GM23338 (cell line): ENCODE measurements around the gene SYNCRIP. TPM values are rescaled to one million over a fixed set of nuclear protein-coding genes. Genes with fewer than 3 reads are reported as not detected.

Source experiments
- ATAC-seq: fragments of 200-7000 bp; cut with Tn5 transposase; 3 replicates; pipeline ENCODE4 v1.9.1; 2020
- DNase-seq: peaks from one replicate; pipeline ENCODE4 v3.0.0-alpha.2; 2015; ENCODE audit warnings: low spot score
- H2AFZ ChIP-seq: fragments of 200-600 bp; sonication (generic); 2 replicates; pipeline ENCODE4 v1.8.0; 2016; ENCODE audit warnings: antibody characterized with exemption, mild to moderate bottlenecking, moderate library complexity
- H3F3A ChIP-seq: fragments of 200-600 bp; sonication (generic); replicated peaks from 2 replicates; pipeline ENCODE4 v1.8.0; 2017; ENCODE audit warnings: antibody characterized with exemption, mixed run types, low read depth
- H3K27ac ChIP-seq: fragments of 200-600 bp; sonication (generic); 2 replicates; pipeline ENCODE4 v1.6.1; 2016; ENCODE audit warnings: low read depth
- H3K27me3 ChIP-seq: fragments of 200-600 bp; sonication (generic); 2 replicates; pipeline ENCODE4 v1.8.0; 2016; ENCODE audit warnings: mild to moderate bottlenecking, mixed run types, moderate library complexity; ENCODE audit not compliant: insufficient read depth
- H3K36me3 ChIP-seq: fragments of 200-600 bp; sonication (generic); 2 replicates; pipeline ENCODE4 v1.8.0; 2016; ENCODE audit warnings: mild to moderate bottlenecking; ENCODE audit not compliant: insufficient read depth
- H3K4me1 ChIP-seq: fragments of 200-600 bp; sonication (generic); 2 replicates; pipeline ENCODE4 v1.8.0; 2016; ENCODE audit warnings: mild to moderate bottlenecking, moderate library complexity; ENCODE audit not compliant: insufficient read depth
- H3K4me2 ChIP-seq: fragments of 200-600 bp; sonication (generic); 2 replicates; pipeline ENCODE4 v1.7.1; 2017; ENCODE audit warnings: mixed run types
- H3K4me3 ChIP-seq: fragments of 200-600 bp; sonication (generic); 2 replicates; pipeline ENCODE4 v1.6.1; 2016; ENCODE audit warnings: mixed run types
- H3K79me2 ChIP-seq: fragments of 200-600 bp; sonication (generic); replicated peaks from 2 replicates; pipeline ENCODE4 v1.8.0; 2017; ENCODE audit warnings: mild to moderate bottlenecking; ENCODE audit not compliant: insufficient read depth
- H3K9me2 ChIP-seq: fragments of 200-600 bp; sonication (generic); 2 replicates; pipeline ENCODE4 v1.8.0; 2017; ENCODE audit not compliant: insufficient read depth
- H4K20me1 ChIP-seq: fragments of 200-600 bp; sonication (generic); replicated peaks from 2 replicates; pipeline ENCODE4 v1.8.0; 2017; ENCODE audit warnings: mild to moderate bottlenecking; ENCODE audit not compliant: insufficient read depth
- H3K27ac Mint-ChIP-seq: 2 replicates; pipeline ENCODE4 v1.8.0; 2020; ENCODE audit warnings: inconsistent platforms, mild to moderate bottlenecking, moderate library complexity, mixed read lengths
- H3K27me3 Mint-ChIP-seq: 3 replicates; pipeline ENCODE4 v1.8.0; 2022; ENCODE audit warnings: low read depth, mild to moderate bottlenecking, moderate library complexity, mixed read lengths, inconsistent platforms; ENCODE audit not compliant: insufficient read depth, poor library complexity
- H3K36me3 Mint-ChIP-seq: 3 replicates; pipeline ENCODE4 v1.8.0; 2021; ENCODE audit warnings: low read depth, mild to moderate bottlenecking, inconsistent platforms, moderate library complexity, mixed read lengths
- H3K4me1 Mint-ChIP-seq: 3 replicates; pipeline ENCODE4 v1.8.0; 2020; ENCODE audit warnings: mild to moderate bottlenecking, inconsistent platforms, mixed read lengths
- H3K4me3 Mint-ChIP-seq: 3 replicates; pipeline ENCODE4 v1.8.0; 2021; ENCODE audit warnings: moderate library complexity, mild to moderate bottlenecking, inconsistent platforms, mixed read lengths
- H3K9me3 Mint-ChIP-seq: 3 replicates; pipeline ENCODE4 v1.8.0; 2020; ENCODE audit warnings: moderate library complexity, mild to moderate bottlenecking, inconsistent platforms, mixed read lengths
- CREB1 ChIP-seq: fragments of 250-450 bp; sonication (Bioruptor Pico); IDR thresholded peaks from 2 replicates; pipeline ENCODE4 v1.5.0; 2020; ENCODE audit warnings: low read depth, mild to moderate bottlenecking, moderate library complexity
- ETS1 ChIP-seq: IDR thresholded peaks from 2 replicates; pipeline ENCODE4 v1.6.1; 2016; ENCODE audit warnings: antibody characterized with exemption
- EZH2 ChIP-seq: fragments of 200-600 bp; sonication (generic); IDR thresholded peaks from one replicate; pipeline ENCODE4 v1.8.0; 2017; ENCODE audit warnings: antibody characterized with exemption, mild to moderate bottlenecking, low read depth; ENCODE audit not compliant: unreplicated experiment
- EZH2phosphoT487 ChIP-seq: fragments of 200-600 bp; sonication (generic); IDR thresholded peaks from one replicate; pipeline ENCODE4 v1.8.1; 2018; ENCODE audit warnings: antibody characterized with exemption; ENCODE audit not compliant: unreplicated experiment
- JUNB ChIP-seq: IDR thresholded peaks from one replicate; pipeline ENCODE4 v1.6.1; 2016; ENCODE audit warnings: antibody characterized with exemption; ENCODE audit not compliant: unreplicated experiment
- NANOG ChIP-seq: IDR thresholded peaks from 2 replicates; pipeline ENCODE4 v1.6.1; 2016; ENCODE audit warnings: antibody characterized with exemption, borderline replicate concordance
- POLR2AphosphoS5 ChIP-seq: IDR thresholded peaks from 2 replicates; pipeline ENCODE4 v1.6.1; 2016; ENCODE audit warnings: antibody characterized with exemption, low read depth
- ZNF331 ChIP-seq: fragments of 250-450 bp; sonication (Bioruptor Pico); IDR thresholded peaks from 2 replicates; pipeline ENCODE4 v1.5.0; 2020; ENCODE audit warnings: low read depth, mild to moderate bottlenecking, moderate library complexity
- polyA plus RNA-seq: library from polyadenylated mRNA; unstranded; fragments of >200 nt; fragmentation: Nextera tagmentation; extraction: Ambion mirVana; gene quantifications from 2 replicates; pipeline ENCODE4 v1.2.1, GENCODE V29; 2016
- total RNA-seq: library from RNA; depleted of rRNA; stranded (reverse); fragments of >200 nt; shearing (Covaris generic); gene quantifications from 2 replicates; pipeline ENCODE4 v1.2.3, GENCODE V29; 2014
- TF ChIP-seq, protein P1 (sequence below): IDR thresholded peaks from one replicate; pipeline ENCODE4 v1.6.1; 2018; ENCODE audit warnings: antibody characterized with exemption; ENCODE audit not compliant: unreplicated experiment

The SYNCRIP gene
- total and polyA plus RNA-seq, 2 experiments from 2014 or later: 163 to 164 TPM

DNA sequence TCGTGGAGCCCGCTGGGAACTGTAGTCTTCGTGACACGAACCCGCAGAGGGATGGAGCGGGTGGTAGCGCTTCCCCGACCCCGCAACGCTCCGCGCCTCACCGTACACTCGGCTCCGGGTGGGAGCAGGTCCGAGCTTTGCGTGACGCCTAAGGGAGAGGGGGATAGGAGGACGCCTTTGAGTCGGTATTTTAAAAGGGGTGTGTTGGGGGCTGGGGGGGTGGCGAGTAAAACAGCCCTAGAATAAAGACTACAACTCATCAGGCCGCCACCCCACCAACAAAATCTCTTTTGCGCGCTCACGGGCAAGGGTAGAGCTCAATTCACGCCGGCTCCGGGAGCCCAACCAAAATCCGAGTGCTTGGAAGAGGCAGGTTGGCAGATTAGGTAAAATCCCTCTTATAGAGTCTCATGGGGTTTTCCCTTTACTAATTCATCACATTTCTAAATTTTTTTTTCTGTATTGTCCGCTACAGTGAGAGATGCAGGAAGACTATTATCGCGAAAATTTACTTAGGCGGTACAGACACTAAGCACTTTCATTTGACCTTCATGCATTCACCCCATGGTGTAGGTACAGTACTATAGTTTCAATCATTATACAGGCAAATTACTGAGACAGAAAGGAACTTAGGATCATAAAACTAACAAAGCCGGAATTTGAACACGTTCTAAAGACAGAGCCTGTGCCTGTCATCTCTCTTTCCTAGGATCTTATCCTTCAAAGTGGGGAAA lies 48.3 kb downstream of the SYNCRIP start:
- H3K4me1 ChIP-seq: no peaks in the 10 kb centered on the region
- peak overlapping the region; percentile 95 for H3K27ac Mint-ChIP-seq
- H3K79me2 ChIP-seq: peaks cover 33% of the 10 kb centered on the region
- peak overlapping the region; percentile 77 for H3K27ac ChIP-seq
- DNase-seq: peak; percentile 43
- peak overlapping the region; percentile 95 for H3K4me3 Mint-ChIP-seq
- H3F3A ChIP-seq: peaks cover 7% of the 10 kb centered on the region; the same call in 1 of the 2 replicates
- peaks cover 2% of the 10 kb centered on the region; the same call in 1 of the 2 replicates for H3K9me2 ChIP-seq
- no peaks in the 10 kb centered on the region for H3K36me3 ChIP-seq
- ATAC-seq: peak; percentile 10
- peak overlapping the region; percentile 88 for H3K4me3 ChIP-seq
- no peak; the same call in 1 of the 2 replicates for TF ChIP-seq ETS1
- 0 out of 2 replicates have a peak, but pooled peaks have one; percentile 12 for TF ChIP-seq CREB1
- TF ChIP-seq POLR2AphosphoS5: 0 out of 2 replicates have a peak, but pooled peaks have one; percentile 29
- peak overlapping the region; percentile 95 for H2AFZ ChIP-seq
- H3K9me3 Mint-ChIP-seq: peaks cover 3% of the 10 kb centered on the region; the same call in 2 of the 3 replicates
- H3K4me2 ChIP-seq: peak overlapping the region; percentile 78
- H3K27me3 Mint-ChIP-seq: peaks cover 13% of the 10 kb centered on the region
- peaks cover 5% of the 10 kb centered on the region for H3K4me1 Mint-ChIP-seq
- H4K20me1 ChIP-seq: no peaks in the 10 kb centered on the region
- H3K36me3 Mint-ChIP-seq: peaks cover 2% of the 10 kb centered on the region; the same call in 2 of the 3 replicates
- H3K27me3 ChIP-seq: peaks cover 15% of the 10 kb centered on the region; the same call in 1 of the 2 replicates

GRCh38 chr6:85593438-85594196 lies 49.1 kb downstream of the SYNCRIP start, which contains the start of gene SNX14:
Gene SNX14, minus strand, starts transcription at chr6:85593858. Its CDS starts 140 bp downstream, at chr6:85593718.
- no peak for TF ChIP-seq ZNF331 (CRISPR knock-in tag)
- no peak; the same call in 1 of the 2 replicates for TF ChIP-seq CREB1
- no peak for TF ChIP-seq EZH2
- TF ChIP-seq JUNB: no peak
- TF ChIP-seq NANOG: no peak
- TF ChIP-seq POLR2AphosphoS5: peak; percentile 80; the same call in 1 of the 2 replicates
- no peak for TF ChIP-seq EZH2phosphoT487
- TF ChIP-seq, protein P1, sequence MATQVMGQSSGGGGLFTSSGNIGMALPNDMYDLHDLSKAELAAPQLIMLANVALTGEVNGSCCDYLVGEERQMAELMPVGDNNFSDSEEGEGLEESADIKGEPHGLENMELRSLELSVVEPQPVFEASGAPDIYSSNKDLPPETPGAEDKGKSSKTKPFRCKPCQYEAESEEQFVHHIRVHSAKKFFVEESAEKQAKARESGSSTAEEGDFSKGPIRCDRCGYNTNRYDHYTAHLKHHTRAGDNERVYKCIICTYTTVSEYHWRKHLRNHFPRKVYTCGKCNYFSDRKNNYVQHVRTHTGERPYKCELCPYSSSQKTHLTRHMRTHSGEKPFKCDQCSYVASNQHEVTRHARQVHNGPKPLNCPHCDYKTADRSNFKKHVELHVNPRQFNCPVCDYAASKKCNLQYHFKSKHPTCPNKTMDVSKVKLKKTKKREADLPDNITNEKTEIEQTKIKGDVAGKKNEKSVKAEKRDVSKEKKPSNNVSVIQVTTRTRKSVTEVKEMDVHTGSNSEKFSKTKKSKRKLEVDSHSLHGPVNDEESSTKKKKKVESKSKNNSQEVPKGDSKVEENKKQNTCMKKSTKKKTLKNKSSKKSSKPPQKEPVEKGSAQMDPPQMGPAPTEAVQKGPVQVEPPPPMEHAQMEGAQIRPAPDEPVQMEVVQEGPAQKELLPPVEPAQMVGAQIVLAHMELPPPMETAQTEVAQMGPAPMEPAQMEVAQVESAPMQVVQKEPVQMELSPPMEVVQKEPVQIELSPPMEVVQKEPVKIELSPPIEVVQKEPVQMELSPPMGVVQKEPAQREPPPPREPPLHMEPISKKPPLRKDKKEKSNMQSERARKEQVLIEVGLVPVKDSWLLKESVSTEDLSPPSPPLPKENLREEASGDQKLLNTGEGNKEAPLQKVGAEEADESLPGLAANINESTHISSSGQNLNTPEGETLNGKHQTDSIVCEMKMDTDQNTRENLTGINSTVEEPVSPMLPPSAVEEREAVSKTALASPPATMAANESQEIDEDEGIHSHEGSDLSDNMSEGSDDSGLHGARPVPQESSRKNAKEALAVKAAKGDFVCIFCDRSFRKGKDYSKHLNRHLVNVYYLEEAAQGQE: no peak
- TF ChIP-seq ETS1: peak; percentile 89; the same call in 1 of the 2 replicates
- Mint-ChIP-seq H3K9me3 (peaks cover 3% of the 10 kb centered on the region; the same call in 2 of the 3 replicates), H3K27ac (peak within 1 kb of the TSS; percentile 95), H3K36me3 (peaks cover 2% of the 10 kb centered on the region; the same call in 2 of the 3 replicates), H3K4me1 (peaks cover 5% of the 10 kb centered on the region), H3K4me3 (peak within 1 kb of the TSS; percentile 95), H3K27me3 (peaks cover 11% of the 10 kb centered on the region)
- Histone ChIP-seq H3K27ac (peak within 1 kb of the TSS; percentile 77), H4K20me1 (no peaks in the 10 kb centered on the region), H3K9me2 (peaks cover 2% of the 10 kb centered on the region; the same call in 1 of the 2 replicates), H3K4me1 (no peaks in the 10 kb centered on the region), H3F3A (peaks cover 7% of the 10 kb centered on the region; the same call in 1 of the 2 replicates), H3K4me3 (peak within 1 kb of the TSS; percentile 88), H3K36me3 (no peaks in the 10 kb centered on the region), H3K79me2 (peaks cover 35% of the 10 kb centered on the region), H2AFZ (peak within 1 kb of the TSS; percentile 95), H3K4me2 (peak within 1 kb of the TSS; percentile 78), H3K27me3 (peaks cover 15% of the 10 kb centered on the region; the same call in 1 of the 2 replicates)
- ATAC-seq (peak; percentile 85), DNase-seq (peak; percentile 87)
